A673 (cell line): ENCODE data around the gene TMEM213.

Source experiments
- CTCF ChIP-seq: fragments of 300-800, 200-600 bp; sonication (generic); conservative IDR thresholded peaks from 2 replicates; pipeline ENCODE4 v1.5.1; 2017; ENCODE audit warnings: low read depth, mild to moderate bottlenecking, antibody characterized with exemption, low read length, moderate library complexity, mixed read lengths
- EZH2 ChIP-seq: fragments of 200-600 bp; sonication (generic); IDR thresholded peaks from 2 replicates; pipeline ENCODE4 v1.6.1; 2017; ENCODE audit warnings: borderline replicate concordance, low read depth, mild to moderate bottlenecking, mixed read lengths, antibody characterized with exemption, low read length; ENCODE audit not compliant: poor library complexity, severe bottlenecking

GRCh38 chr7:138882249-138882648 is 84.5 kb downstream of the TMEM213 start:
- TF ChIP-seq EZH2 (no peak), CTCF (no peak)
